ENCODE measurements around the gene LRP1-AS.

- TF ChIP-seq CTCF (IDR thresholded peaks at IDR 0.05) (no peak), POLR2A (IDR thresholded peaks at IDR 0.05; ENCODE audit: low read length) (peak; percentile 26; the same call in 1 of the 2 replicates), MAX (IDR thresholded peaks at IDR 0.05) (peak; percentile 83), EP300 (IDR thresholded peaks at IDR 0.05) (no peak), PHF8 (IDR thresholded peaks at IDR 0.05; ENCODE audit: borderline replicate concordance, low read depth) (no peak), PBX3 (IDR thresholded peaks at IDR 0.05) (no peak), RFX5 (IDR thresholded peaks at IDR 0.05) (no peak), CEBPB (IDR thresholded peaks at IDR 0.05) (peak in 1 of 2 experiments; percentile 35; a peak in 1 of 4 replicates), MYC (IDR thresholded peaks at IDR 0.05; ENCODE audit: borderline replicate concordance, low read length) (peak; percentile 80), ZFP36 (IDR thresholded peaks at IDR 0.05; ENCODE audit: borderline replicate concordance, partially characterized antibody) (no peak), CBX2 (IDR thresholded peaks at IDR 0.05; ENCODE audit: borderline replicate concordance, low read depth) (no peak), ZNF302 (CRISPR knock-in tag; IDR thresholded peaks at IDR 0.05) (no peak), RCOR1 (IDR thresholded peaks at IDR 0.05; ENCODE audit: low read depth, low read length) (no peak), REST (IDR thresholded peaks at IDR 0.05) (no peak)
These were observed 37.1 kb downstream of the LRP1-AS start for GRCh38 chr12:57110104-57111030.
